ENCODE measurements around the gene LSS. TPM values are rescaled to one million over a fixed set of nuclear protein-coding genes. Genes with fewer than 3 reads are reported as not detected.
"Not testable (repeated sequence)": the region's sequence is repeated elsewhere in the genome, so short reads cannot be mapped to it uniquely, and the experiment has no call there.

Gene LSS
- total RNA-seq, 1 donor from 2014 or later = 57.9 TPM

DNA sequence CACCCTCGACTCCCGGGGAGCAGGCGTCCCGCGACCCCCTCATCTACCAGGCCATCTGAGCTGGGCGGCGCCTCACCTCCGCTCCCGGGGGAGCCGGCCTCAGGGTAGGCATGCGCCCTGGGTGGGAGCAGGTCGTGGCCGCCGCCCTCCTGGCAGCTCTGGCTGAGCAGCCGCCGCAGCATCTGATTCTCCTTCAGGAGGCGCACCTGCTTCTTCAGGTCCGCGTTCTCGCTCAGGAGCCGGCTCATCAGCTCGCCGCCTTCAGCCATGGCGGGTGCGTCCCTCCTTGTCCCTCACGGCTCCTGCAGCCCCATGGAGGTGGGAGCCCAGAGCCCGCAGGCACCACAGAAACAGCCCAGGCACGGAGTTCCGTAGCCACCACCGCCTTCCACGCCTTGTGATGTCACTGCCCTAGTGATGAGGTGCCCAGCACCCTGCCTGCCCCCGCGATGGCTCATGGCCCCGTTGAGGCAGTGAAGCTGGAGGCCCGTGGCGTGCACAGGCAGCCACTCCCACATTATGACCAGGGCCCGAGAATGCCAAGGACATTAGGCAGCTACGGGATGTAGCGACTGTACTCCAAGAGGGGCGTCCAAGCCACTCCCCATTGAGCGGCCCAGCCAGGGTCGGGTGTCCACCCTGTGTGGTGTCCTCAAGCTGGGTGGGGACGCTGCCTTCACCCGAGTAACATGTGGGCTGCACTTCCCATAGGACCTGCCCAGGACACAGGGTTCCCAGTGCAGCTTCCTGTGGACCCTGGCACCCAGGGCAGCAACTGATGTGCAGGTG lies 45.8 kb downstream of the LSS start:
- peak; percentile 66 for DNase-seq
- ATAC-seq (ENCODE audit: poor library complexity) = no peak
- intact Hi-C loops (cut with DNase I) = no loop called here

DNA sequence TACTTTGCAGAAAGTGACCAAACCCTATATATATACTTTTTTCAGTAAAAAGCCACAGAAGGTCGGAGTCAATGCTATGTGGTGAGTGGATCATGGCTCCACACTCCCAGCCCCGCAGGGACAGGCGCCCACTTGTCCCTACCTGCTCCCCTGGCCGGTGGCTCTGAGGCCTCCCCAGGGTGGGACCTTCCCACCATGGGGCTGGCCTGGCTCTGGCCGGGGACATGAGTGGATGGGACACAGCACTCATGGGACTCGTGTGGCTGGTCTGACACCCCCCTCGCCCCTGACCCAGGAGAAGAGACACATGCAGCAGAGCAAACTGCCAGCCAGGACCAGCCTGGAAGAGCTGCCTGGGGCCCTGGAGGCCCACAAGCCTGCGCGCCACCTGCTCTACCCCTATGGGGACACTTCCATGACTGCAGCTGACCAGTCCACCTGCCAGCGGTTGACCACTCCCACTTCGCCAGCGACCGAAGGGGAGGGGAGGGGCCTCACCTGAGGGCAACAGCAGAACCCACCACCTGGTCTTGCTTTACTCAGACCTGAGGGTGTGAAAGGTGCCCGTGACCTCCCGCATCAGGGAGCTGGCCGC lies 46.5 kb downstream of the LSS start:
- ATAC-seq (ENCODE audit: poor library complexity) = no peak
- intact Hi-C loops (cut with DNase I) = no loop called here
- peak; percentile 40 for DNase-seq

DNA sequence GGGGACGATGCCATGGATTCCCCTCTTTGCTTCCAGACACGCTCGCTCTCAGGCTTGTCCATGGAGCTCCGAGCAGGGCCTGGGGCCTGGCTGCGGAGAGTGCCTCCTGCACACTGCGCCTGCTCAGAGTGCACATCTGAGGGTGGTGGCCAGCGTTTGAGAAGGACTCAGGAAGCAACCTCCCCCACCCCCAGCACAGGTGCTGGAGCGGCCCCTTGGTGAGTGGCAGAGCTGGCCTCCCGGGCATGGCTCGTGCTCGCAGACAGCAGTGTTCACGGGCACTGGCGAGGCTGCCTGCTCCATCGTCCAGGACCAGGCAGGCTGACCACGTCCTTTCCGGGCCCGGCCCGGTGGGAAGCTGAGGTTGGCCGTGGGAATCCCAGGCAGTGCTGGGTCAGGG lies 47.1 kb downstream of the LSS start:
- ATAC-seq (ENCODE audit: poor library complexity) (no peak), DNase-seq (peak; percentile 24)
- intact Hi-C loops (cut with DNase I) = no loop called here

DNA sequence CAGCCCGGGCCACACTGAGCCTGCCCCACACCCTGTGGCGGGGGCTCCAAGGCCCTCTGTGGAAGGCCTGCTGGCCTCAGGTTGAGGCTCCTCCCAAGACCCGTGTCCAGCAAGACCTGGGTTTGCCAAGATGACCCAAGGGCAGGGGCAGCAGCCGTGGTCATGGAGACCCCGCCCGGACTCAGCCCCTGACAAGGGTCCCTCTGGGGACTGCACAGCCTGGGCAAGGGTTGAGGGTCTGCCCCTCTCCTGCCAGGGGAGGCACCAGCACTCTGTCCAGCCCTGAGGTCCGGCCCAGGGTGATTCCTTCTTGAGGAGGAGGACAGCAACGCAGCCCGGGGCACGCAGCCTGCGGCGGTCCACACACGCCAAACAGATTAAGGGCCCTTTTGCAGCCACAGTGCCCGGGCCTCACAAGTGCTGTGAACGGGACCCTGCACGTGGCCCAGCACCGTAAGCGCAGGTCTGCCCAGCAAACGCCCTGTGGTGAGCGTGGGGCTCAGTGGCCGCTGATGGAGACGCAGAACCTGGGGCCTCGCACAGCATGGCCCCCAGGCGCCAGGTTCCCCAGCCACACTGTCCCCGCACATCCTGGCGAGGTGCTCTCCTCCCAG lies 47.7 kb downstream of the LSS start:
- no peak for ATAC-seq (ENCODE audit: poor library complexity)
- intact Hi-C loops (cut with DNase I) = no loop called here
- DNase-seq = peak; percentile 47

DNA sequence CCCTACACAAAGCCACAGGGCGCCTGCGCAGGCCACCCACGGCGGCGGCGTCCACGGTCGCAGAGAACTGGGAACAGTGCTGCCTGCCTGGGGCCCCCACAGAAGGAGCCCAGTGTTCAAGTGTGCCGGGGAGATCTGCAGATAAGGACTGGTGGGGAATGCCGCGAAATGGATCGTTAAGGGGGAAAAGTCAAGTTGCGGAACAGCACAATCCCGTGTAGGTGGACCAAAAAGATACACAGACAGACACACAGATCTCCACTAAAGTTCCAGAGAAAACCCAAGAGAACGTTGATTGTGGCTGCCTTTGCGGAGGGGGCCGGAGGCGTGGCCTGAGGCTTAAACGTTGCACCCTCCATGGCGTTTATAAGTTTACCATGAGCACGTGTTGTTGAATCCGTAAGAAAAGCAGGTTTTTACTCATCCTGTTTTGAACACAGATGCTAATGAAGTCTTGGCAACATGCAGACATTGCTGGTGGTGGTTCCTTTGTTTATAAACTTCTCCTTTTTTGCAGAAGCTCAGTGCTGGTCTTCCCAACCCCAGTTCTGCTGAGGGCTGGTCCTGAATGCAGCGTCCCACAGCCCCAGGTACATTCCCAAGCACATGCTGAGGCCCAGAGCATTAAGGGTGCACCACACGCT lies 48.4 kb downstream of the LSS start:
- ATAC-seq (ENCODE audit: poor library complexity) (no peak), DNase-seq (peak; percentile 30)
- intact Hi-C loops (cut with DNase I) = no loop called here

DNA sequence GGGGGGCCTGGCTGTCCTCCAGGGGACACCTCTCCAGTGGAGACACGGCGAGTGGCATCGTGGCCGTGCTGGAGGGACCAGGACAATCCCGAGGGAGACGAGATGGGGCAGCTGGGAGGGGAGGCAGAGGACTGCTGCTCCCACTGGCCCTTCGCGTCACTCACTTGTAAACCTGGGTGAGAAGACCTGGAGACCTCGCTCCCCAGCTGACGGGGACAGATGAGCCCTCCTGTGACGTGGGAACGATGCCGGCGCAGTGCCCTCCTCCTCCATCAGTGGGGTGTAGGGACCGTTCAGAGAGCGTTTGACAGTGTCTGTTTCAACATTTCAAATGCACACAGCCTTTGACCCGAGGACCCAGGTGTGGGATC lies 48.9 kb downstream of the LSS start:
- DNase-seq = peak; percentile 26
- ATAC-seq (ENCODE audit: poor library complexity) = no peak
- intact Hi-C loops (cut with DNase I) = no loop called here

DNA sequence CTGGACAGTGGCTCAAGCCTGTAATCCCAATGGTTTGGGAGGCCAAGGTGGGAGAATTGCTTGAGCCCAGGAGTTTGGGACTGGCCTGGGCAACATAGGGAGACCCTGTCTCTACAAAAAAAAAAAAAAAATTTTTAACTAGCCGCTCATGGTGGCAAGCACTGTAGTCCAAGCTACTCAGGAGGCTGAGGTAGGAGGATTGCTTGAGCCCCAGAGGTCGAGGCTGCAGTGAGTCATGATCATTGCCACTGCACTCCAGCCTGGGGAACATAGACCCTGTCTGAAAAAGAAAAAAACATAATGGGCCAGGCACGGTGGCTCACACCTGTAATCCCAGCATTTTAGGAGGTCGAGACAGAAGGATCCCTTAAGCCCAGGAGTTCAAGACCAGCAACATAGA lies 49.6 kb downstream of the LSS start:
- ATAC-seq (ENCODE audit: poor library complexity) = no peak
- DNase-seq = no peak
- intact Hi-C loops (cut with DNase I) = no loop called here

DNA sequence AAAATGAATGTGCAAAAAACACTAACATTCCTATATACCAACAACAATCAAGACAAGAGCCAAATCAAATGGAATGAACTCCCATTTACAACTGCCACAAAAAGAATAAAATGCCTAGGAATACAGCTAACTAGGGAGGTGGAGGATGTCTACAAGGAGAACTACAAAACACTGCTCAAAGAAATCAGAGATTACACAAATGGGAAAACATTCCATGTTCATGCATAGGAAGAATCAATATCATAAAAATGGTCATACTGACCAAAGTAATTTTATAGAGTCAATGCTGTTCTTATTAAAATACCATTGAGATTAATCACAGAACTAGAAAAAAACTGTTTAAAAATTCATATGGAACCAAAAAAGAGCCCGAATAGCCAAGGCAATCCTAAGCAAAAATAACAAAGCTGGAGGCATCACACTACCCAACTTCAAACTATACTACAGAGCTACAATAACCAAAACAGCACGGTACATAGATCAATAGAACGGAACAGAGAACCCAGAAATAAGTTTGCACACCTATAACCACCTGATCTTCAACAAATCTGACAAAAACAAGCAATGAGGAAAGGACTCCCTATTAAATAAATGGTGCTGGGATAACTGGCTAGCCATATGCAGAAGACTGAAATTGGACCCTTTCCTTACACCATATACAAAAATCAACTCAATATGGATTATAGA lies 52.0 kb downstream of the LSS start:
- intact Hi-C loops (cut with DNase I); DNase-seq; ATAC-seq (ENCODE audit: poor library complexity): not testable (repeated sequence)

DNA sequence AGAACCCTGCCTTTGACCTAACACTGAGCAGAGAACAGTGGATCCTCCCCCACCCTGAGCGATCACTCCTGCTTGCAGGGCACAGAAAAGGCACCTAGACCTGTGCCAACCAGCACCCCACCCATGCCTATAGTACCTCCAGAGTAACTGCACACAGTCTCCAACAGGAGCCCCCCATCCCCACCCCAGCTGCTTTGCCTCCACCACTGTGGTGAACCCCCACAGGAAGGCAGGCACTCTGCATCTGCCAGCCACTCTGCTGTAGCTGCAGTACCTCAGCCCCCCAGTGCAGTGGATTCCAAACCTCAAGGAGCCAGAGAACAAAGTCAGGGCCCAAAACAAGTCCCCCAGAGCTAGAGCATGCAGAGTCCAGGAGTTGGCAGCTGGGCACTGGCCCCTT lies 55.0 kb downstream of the LSS start:
- DNase-seq = peak; percentile 9
- no peak for ATAC-seq (ENCODE audit: poor library complexity)
- intact Hi-C loops (cut with DNase I) = no loop called here

DNA sequence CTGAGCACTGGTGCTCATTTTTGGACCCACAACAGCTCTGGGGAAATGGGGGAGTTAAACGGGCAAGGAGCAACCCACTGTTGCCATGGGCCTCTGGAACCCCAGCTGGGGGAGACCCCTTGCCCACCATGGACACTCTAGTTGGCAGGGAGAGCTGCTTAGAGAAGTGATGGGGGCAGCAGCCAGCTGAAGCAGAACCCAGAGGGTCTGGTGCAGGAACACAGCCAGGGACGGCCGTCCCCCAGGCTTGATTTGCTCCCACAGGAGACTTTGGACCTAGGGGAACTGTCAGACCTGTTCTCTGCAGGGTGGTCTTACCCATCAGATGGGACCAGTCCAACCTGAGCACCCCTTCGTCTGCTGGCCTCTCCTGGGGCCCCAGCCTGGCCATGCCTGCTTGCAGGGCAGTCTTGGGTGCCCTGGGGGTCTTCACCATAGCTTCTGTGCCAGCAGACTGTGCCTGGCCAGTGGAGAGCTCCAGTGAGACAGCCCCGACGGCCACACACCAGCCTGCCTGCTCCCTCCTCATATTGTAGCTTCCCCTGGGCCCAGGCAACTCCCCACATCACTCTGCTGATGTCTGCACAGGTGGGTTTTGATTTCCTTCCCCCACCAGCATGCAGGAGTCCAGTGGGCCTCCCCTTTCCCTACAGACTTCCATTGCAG lies 55.6 kb downstream of the LSS start:
- ATAC-seq (ENCODE audit: poor library complexity) (no peak), DNase-seq (peak; percentile 14)
- intact Hi-C loops (cut with DNase I) = no loop called here

DNA sequence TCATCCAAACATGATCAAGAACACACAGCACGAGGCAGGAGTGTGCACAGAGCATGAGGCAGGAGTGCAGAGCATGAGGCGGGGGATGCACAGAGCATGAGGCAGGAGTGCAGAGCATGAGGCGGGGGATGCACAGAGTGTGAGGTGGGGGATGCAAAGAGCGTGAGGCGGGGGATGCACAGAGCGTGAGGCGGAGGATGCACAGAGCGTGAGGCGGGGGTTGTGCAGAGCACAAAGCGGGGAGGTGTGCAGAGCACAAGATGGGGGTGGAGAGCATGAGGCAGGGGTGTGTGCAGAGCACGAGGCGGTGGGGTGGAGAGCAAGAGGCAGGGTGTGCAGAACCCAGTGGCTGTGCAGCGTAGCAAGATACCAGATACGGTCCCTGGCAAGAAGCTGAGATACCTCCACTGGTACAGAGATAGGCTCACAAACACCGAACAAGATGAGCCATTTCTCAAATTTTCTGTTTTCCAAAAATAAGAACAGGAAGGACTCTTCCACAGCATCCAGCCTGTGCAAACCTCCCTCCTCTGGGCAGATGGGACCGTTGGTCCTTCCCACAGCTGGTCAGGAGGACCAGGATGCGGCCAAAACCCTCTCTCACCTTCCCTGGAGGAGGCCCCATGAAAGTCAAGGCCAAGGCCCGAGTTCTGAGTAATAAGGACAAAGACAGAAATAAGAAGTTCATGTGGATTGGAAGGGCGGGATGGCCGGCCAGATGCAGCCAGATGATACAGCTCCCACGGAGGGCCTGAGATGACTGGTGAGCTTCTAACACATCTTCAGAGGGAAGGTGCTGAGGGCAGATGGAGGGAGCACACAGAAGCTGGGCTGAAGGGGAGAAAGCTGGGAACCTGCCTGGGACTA lies 56.3 kb downstream of the LSS start:
- DNase-seq (peak; percentile 16), ATAC-seq (ENCODE audit: poor library complexity) (no peak)
- intact Hi-C loops (cut with DNase I) = no loop called here

DNA sequence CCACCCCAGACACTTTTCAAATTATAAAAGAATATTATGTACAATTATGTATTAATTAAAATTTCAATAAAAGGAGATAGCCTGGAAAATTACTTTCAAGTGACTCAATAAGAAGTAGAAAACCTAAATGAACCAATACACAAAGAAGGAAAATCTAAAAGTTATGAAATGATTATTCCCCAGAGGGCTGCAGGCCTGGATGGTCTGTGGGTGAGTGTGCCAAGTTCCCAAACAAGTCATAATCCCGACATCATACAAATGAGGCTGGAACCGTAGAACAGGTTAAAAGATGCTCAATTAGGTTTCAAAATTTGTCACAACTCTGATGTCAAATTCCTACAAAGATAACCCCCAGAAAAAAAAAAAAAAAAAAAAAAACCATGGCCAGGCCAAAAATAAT lies 57.0 kb downstream of the LSS start:
- ATAC-seq (ENCODE audit: poor library complexity) = no peak
- DNase-seq = no peak
- intact Hi-C loops (cut with DNase I) = no loop called here

DNA sequence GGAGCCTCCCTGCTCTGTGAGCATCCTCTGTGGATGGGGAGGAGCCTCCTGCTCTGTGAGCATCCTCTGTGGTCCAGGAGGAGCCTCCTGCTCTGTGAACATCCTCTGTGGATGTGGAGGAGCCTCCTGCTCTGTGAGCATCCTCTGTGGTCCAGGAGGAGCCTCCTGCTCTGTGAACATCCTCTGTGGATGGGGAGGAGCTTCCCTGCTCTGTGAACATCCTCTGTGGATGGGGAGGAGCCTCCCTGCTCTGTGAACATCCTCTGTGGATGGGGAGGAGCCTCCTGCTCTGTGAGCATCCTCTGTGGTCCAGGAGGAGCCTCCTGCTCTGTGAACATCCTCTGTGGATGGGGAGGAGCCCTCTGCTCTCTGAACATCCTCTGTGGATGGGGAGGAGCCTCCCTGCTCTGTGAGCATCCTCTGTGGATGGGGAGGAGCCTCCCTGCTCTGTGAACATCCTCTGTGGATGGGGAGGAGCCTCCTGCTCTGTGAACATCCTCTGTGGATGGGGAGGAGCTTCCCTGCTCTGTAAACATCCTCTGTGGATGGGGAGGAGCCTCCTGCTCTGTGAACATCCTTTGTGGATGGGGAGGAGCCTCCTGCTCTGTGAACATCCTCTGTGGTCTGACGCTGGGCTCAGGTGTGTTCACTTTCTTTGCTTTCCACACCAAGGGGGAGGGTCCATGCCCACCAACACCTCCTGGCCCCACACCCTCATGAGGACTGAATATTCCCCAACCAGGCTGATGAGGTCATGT lies 58.0 kb downstream of the LSS start:
- intact Hi-C loops (cut with DNase I); ATAC-seq (ENCODE audit: poor library complexity): not testable (repeated sequence)
- peak; percentile 22 for DNase-seq

DNA sequence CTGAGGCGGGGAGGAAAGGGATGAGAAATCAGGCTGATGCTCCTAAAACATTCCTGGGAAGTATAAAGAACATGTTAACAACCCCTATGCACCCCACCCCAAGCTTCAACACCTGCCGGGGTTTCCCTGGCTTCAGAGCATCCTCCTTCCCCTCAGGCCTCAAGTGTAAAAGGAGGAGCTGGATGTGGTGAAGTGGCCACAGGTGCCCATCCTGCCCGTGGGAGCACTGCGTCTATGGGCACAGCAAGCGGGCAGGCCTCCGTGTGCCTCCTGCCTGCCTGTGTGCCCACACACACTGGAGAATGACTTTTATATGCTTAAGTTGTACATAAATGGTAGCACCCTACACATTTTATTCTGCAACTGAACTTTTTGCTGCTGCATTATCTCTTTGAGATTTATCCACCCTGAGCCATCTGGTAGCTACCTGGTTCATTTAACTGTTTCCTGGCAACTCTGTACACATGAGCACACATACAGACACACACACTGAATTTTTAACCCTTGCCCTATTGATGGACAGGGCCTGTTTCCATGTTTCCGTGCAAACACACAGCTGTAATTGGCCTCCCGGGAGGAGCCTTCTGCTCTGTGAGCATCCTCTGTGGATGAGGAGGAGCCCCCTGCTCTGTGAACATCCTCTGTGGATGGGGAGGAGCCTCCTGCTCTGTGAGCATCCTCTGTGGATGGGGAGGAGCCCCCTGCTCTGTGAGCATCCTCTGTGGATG lies 59.8 kb downstream of the LSS start:
- intact Hi-C loops (cut with DNase I) = no loop called here
- DNase-seq = peak; percentile 1
- ATAC-seq (ENCODE audit: poor library complexity) = no peak

DNA sequence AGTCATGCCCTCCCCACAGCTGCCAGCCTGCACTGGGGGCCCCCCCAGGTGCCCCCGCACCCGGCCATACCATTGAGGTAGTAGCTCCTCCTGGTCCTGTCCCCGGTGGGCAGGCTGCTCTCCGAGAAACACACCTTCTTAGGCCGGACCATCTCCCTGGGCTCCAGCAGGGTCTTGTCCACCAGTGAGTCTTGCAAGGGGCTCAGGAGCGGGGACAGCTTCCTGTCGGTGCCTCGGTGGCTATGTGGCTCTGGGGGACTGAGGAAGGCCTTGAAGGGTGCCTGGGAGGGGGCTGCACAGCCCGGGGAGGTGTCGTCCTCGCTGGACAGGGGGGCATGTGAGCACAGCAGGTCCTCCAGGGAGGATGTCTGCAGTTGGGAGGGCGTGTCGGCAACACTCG lies 60.3 kb downstream of the LSS start:
- ATAC-seq (ENCODE audit: poor library complexity) (no peak), DNase-seq (peak; percentile 11)
- intact Hi-C loops (cut with DNase I) = no loop called here

DNA sequence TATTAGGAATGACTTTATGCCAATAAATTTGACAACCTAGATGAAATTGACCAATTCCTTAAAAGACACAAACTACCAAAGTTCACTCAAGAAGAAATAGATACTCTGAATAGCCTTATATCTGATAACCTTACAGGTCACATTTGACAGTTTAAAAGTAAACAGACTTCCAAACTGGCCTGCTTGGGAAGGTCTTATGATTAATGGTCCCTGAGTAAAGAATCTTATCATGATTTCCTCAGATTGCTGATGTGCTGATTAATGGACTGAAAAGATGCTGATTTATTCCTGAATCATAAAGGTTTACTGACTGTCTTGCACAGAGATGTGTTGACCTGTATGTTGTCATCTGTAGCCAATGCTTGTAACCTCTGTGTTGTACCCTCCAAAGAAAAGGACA lies 63.5 kb downstream of the LSS start:
- DNase-seq = no peak
- ATAC-seq (ENCODE audit: poor library complexity) = no peak
- intact Hi-C loops (cut with DNase I) = no loop called here
